PC-9 (cell line): Measurements from ENCODE around the gene TULP4. TPM values are rescaled to one million over a fixed set of nuclear protein-coding genes. Genes with fewer than 3 reads are reported as not detected.
"Not testable (repeated sequence)": the region's sequence is repeated elsewhere in the genome, so short reads cannot be mapped to it uniquely, and the experiment has no call there.

Experiments used
- BruUV-seq: library from RNA; stranded (reverse); fragments of 400-500 nt; replicated peaks from 2 replicates; lab custom pipeline; 2021; lab: Mats Ljungman, UMichigan
- CTCF ChIA-PET: fragments of 300-600 bp; sonication (Branson Sonifier 250); formaldehyde crosslinking; loops from one replicate; lab custom pipeline; 2022; ENCODE audit warnings: antibody characterized with exemption; lab: Charles Lee
- POLR2A ChIA-PET: fragments of 300-600 bp; sonication (Branson Sonifier 250); formaldehyde crosslinking; loops from one replicate; lab custom pipeline; 2022; ENCODE audit warnings: antibody characterized with exemption; ENCODE audit not compliant: unreplicated experiment; lab: Charles Lee
- DNase-seq, 2 experiments: peaks; one replicate each; pipeline versions ENCODE4 v3.0.0 to v3.0.0-alpha.2; 2015 to 2022; ENCODE audit warnings: mixed read lengths in 1 of 2
- H2AFZ ChIP-seq: fragments of 200-600 bp; sonication (generic); 2 replicates; pipeline ENCODE4 v1.8.1; 2017; ENCODE audit warnings: antibody characterized with exemption
- H3F3A ChIP-seq: fragments of 200-600 bp; sonication (generic); 2 replicates; pipeline ENCODE4 v1.8.1; 2017; ENCODE audit warnings: antibody characterized with exemption, mild to moderate bottlenecking, low read depth; ENCODE audit not compliant: insufficient read depth
- H3K27ac ChIP-seq: fragments of 200-600 bp; sonication (generic); 2 replicates; pipeline ENCODE4 v1.6.1; 2016; ENCODE audit warnings: mixed run types
- H3K27me3 ChIP-seq: fragments of 200-600 bp; sonication (generic); 2 replicates; pipeline ENCODE4 v1.6.1; 2016; ENCODE audit warnings: low read depth, mixed run types; ENCODE audit not compliant: insufficient read depth
- H3K36me3 ChIP-seq: fragments of 200-600 bp; sonication (generic); 2 replicates; pipeline ENCODE4 v1.6.1; 2016; ENCODE audit warnings: low read depth, mixed run types
- H3K4me1 ChIP-seq: fragments of 200-600 bp; sonication (generic); replicated peaks from 2 replicates; pipeline ENCODE4 v1.6.1; 2016; ENCODE audit warnings: mixed run types; ENCODE audit not compliant: insufficient read depth
- H3K4me2 ChIP-seq: fragments of 200-600 bp; sonication (generic); 2 replicates; pipeline ENCODE4 v1.6.1; 2017; ENCODE audit warnings: mixed run types
- H3K4me3 ChIP-seq: fragments of 200-600 bp; sonication (generic); 2 replicates; pipeline ENCODE4 v1.6.1; 2016; ENCODE audit warnings: mixed run types
- H3K79me2 ChIP-seq: fragments of 200-600 bp; sonication (generic); 2 replicates; pipeline ENCODE4 v1.6.1; 2017; ENCODE audit warnings: low read depth, mixed run types
- H3K9me2 ChIP-seq: fragments of 200-600 bp; sonication (generic); 2 replicates; pipeline ENCODE4 v1.8.1; 2017; ENCODE audit warnings: mild to moderate bottlenecking; ENCODE audit not compliant: insufficient read depth
- H3K9me3 ChIP-seq: fragments of 200-600 bp; sonication (generic); 2 replicates; pipeline ENCODE4 v1.8.1; 2016; ENCODE audit warnings: low read depth; ENCODE audit not compliant: insufficient read depth
- H4K20me1 ChIP-seq: fragments of 200-600 bp; sonication (generic); 2 replicates; pipeline ENCODE4 v1.8.1; 2017; ENCODE audit not compliant: insufficient read depth
- EZH2 ChIP-seq: fragments of 200-600 bp; sonication (generic); IDR thresholded peaks from 2 replicates; pipeline ENCODE4 v1.8.0; 2017; ENCODE audit warnings: antibody characterized with exemption, low read depth
- intact Hi-C: fragments of 100-400 bp; cut with micrococcal nuclease; formaldehyde crosslinking; loops from one replicate; pipeline ENCODE4 v1.10.0; 2022; ENCODE audit not compliant: unreplicated experiment
- total RNA-seq: library from RNA; stranded (reverse); gene quantifications from 2 replicates; pipeline ENCODE4 v1.2.3, GENCODE V29; 2021
- TF ChIP-seq, protein P1 (sequence below): fragments of 200-600 bp; sonication (generic); conservative IDR thresholded peaks from 2 replicates; pipeline ENCODE4 v1.6.1; 2017; ENCODE audit warnings: mixed run types, antibody characterized with exemption, mild to moderate bottlenecking, moderate library complexity

The TULP4 gene
- total RNA-seq, 1 experiment from 2014 or later, result 34.0 TPM

DNA sequence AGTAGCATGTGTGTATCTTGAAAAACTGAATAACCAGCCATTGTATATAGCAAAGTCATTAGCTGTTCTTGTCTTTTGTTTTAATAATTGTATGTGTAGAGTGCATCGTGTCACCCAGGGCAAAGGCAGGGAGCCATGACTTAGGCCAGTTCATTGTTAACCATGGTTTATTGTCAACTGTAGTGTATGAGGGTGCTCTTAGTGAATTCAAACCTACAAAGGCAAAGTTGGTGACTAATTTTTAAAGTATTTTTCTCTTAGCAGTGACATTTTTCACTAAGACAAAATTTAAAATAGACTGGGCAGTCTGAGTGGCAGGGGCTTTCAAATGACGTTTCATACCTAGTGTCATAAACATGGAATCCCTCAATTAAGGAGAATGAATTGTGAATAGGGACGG is 79.0 kb downstream of the TULP4 start:
- H4K20me1 ChIP-seq, result no peaks in the 10 kb centered on the region
- H3K4me1 ChIP-seq, result peaks cover 10% of the 10 kb centered on the region
- H3K27ac ChIP-seq, result no peak overlapping the region
- no TSS peak for BruUV-seq
- H3K4me2 ChIP-seq, result no peak overlapping the region
- CTCF ChIA-PET, result no interaction called here
- no peak overlapping the region for H2AFZ ChIP-seq
- H3K36me3 ChIP-seq, result 0 out of 2 replicates have a peak, but pooled peaks cover 5% of the 10 kb centered on the region
- H3K4me3 ChIP-seq, result no peak overlapping the region
- peaks cover 11% of the 10 kb centered on the region; the same call in 1 of the 2 replicates for H3K9me3 ChIP-seq
- H3F3A ChIP-seq, result peaks cover 22% of the 10 kb centered on the region; the same call in 1 of the 2 replicates
- TF ChIP-seq, protein P1, sequence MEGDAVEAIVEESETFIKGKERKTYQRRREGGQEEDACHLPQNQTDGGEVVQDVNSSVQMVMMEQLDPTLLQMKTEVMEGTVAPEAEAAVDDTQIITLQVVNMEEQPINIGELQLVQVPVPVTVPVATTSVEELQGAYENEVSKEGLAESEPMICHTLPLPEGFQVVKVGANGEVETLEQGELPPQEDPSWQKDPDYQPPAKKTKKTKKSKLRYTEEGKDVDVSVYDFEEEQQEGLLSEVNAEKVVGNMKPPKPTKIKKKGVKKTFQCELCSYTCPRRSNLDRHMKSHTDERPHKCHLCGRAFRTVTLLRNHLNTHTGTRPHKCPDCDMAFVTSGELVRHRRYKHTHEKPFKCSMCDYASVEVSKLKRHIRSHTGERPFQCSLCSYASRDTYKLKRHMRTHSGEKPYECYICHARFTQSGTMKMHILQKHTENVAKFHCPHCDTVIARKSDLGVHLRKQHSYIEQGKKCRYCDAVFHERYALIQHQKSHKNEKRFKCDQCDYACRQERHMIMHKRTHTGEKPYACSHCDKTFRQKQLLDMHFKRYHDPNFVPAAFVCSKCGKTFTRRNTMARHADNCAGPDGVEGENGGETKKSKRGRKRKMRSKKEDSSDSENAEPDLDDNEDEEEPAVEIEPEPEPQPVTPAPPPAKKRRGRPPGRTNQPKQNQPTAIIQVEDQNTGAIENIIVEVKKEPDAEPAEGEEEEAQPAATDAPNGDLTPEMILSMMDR, result no peak
- TF ChIP-seq EZH2, result no peak
- POLR2A ChIA-PET, result no interaction called here
- no peaks in the 10 kb centered on the region; the same call in 1 of the 2 replicates for H3K79me2 ChIP-seq
- H3K27me3 ChIP-seq, result no peaks in the 10 kb centered on the region
- intact Hi-C loops, result no loop called here
- DNase-seq, result no peak
- no peaks in the 10 kb centered on the region for H3K9me2 ChIP-seq

DNA sequence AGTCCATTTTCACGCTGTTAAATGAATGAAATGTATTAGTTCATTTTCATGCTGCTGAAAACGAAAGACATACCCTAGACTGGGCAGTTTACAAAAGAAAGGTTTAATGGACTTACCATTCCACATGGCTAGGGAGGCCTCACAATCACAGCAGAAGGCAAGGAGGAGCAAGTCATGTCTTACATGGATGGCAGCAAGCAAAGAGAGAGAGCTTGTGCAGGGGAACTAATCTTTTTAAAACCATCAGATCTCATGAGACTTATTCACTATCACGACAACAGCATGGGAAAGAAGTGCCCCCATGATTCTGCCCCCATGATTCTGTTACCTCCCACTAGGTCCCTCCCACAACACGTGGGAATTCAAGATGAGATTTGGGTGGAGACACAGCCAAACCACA is 79.7 kb downstream of the TULP4 start:
- H3K4me2 ChIP-seq, H3K4me3 ChIP-seq, BruUV-seq, H3K27me3 ChIP-seq, H3K9me2 ChIP-seq, H2AFZ ChIP-seq, H3K36me3 ChIP-seq, H3K79me2 ChIP-seq, DNase-seq, H4K20me1 ChIP-seq, POLR2A ChIA-PET, intact Hi-C loops, CTCF ChIA-PET, H3K27ac ChIP-seq: not testable (repeated sequence)
- peaks cover 11% of the 10 kb centered on the region; the same call in 1 of the 2 replicates for H3K9me3 ChIP-seq
- H3F3A ChIP-seq, result peaks cover 22% of the 10 kb centered on the region; the same call in 1 of the 2 replicates
- peaks cover 10% of the 10 kb centered on the region for H3K4me1 ChIP-seq

DNA sequence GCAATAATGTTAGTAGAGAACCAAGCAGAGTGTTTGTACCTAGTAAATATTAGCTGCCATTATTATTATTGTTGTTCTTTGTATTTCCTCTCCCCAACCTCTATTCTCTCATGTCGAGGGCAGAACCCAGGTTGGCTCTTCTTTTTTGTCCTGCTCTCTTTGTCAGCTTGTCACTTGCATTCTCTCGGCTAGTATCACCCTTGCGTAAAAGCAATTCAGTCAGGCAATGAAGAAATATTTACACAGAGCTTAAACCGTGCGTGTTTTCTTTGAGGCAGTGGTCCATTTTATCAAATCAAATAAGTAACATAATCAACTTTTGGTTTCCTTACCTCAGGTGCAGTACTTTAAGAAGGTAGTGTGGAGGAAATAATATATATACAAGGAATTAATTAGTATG is 83.9 kb downstream of the TULP4 start:
- no peaks in the 10 kb centered on the region for H3K4me1 ChIP-seq
- ChIA-PET POLR2A (no interaction called here), CTCF (no interaction called here)
- no peaks in the 10 kb centered on the region for H3K9me2 ChIP-seq
- peaks cover 11% of the 10 kb centered on the region; the same call in 1 of the 2 replicates for H3K9me3 ChIP-seq
- no peak overlapping the region for H3K4me3 ChIP-seq
- DNase-seq, result no peak
- intact Hi-C loops, result no loop called here
- H2AFZ ChIP-seq, result no peak overlapping the region
- H3K36me3 ChIP-seq, result 0 out of 2 replicates have a peak, but pooled peaks cover 5% of the 10 kb centered on the region
- no peaks in the 10 kb centered on the region; the same call in 1 of the 2 replicates for H4K20me1 ChIP-seq
- TF ChIP-seq, protein P1, result no peak
- TF ChIP-seq EZH2, result no peak
- H3K79me2 ChIP-seq, result peaks cover 2% of the 10 kb centered on the region; the same call in 1 of the 2 replicates
- no peaks in the 10 kb centered on the region for H3K27me3 ChIP-seq
- no TSS peak for BruUV-seq
- H3K27ac ChIP-seq, result no peak overlapping the region
- H3F3A ChIP-seq, result no peaks in the 10 kb centered on the region
- no peak overlapping the region for H3K4me2 ChIP-seq

DNA sequence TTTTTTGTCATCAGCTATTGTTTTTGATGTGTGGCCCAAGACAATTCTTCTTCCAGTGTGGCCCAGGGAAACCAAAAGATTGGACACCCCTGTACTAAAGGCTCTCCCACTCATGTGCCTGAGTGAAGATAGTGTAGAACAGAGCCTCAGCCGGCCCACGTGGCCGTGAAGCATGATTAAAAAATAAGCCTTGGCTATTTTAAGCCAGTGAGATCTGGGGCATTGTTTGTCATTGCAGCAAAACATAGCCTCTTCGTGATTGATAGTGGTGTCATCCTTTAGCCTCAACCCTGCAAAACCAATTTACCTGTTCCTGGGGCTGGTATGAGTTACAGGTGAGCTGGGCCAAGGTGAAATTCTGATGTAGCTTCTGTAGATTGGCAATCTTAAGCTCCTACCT is 85.3 kb downstream of the TULP4 start:
- Histone ChIP-seq H3K4me3 (no peak overlapping the region), H3K36me3 (0 out of 2 replicates have a peak, but pooled peaks cover 5% of the 10 kb centered on the region), H3K9me2 (no peaks in the 10 kb centered on the region), H3K4me1 (no peaks in the 10 kb centered on the region), H3K9me3 (peaks cover 9% of the 10 kb centered on the region; the same call in 1 of the 2 replicates), H2AFZ (no peak overlapping the region), H3F3A (no peaks in the 10 kb centered on the region), H3K79me2 (peaks cover 2% of the 10 kb centered on the region; the same call in 1 of the 2 replicates), H3K27me3 (no peaks in the 10 kb centered on the region), H3K4me2 (no peak overlapping the region), H3K27ac (no peak overlapping the region), H4K20me1 (no peaks in the 10 kb centered on the region; the same call in 1 of the 2 replicates)
- intact Hi-C loops, result no loop called here
- no peak for DNase-seq
- ChIA-PET CTCF (no interaction called here), POLR2A (no interaction called here)
- TF ChIP-seq, protein P1, result no peak
- no peak for TF ChIP-seq EZH2
- BruUV-seq, result no TSS peak
